Measurements from ENCODE around the gene IFI6.

DNA sequence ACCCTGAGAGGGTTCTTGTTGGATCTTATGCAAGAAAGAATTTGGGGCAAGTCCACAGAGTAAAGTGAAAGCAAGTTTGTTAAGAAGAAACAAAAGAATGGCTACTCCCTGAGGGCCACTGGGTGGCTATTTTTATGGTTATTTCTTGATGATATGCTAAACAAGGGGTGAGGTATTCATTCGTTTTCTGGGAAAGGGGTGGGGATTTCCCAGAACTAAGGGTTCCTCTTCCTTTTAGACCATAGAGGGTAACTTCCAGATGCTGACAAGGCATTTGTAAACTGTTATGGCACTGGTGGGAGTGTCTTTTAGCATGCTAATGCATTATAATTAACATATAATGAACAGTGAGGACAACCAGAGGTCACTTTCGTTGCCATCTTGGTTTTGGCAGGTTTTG is 18.2 kb upstream of the IFI6 start:
- TF ChIP-seq EP300 (IDR thresholded peaks at IDR 0.05; ENCODE audit: low read depth in 2 of 2, low read length in 2 of 2) (no peak), EP300 (CRISPR knock-in tag; IDR thresholded peaks at IDR 0.05; ENCODE audit: borderline replicate concordance) (no peak), HNRNPUL1 (IDR thresholded peaks at IDR 0.05; ENCODE audit: low read depth, low read length) (no peak), POLR2A (IDR thresholded peaks at IDR 0.05; ENCODE audit: insufficient read depth in 1 of 2, low read depth in 2 of 2, low read length in 2 of 2) (no peak)
- TF ChIP-seq, protein P1, sequence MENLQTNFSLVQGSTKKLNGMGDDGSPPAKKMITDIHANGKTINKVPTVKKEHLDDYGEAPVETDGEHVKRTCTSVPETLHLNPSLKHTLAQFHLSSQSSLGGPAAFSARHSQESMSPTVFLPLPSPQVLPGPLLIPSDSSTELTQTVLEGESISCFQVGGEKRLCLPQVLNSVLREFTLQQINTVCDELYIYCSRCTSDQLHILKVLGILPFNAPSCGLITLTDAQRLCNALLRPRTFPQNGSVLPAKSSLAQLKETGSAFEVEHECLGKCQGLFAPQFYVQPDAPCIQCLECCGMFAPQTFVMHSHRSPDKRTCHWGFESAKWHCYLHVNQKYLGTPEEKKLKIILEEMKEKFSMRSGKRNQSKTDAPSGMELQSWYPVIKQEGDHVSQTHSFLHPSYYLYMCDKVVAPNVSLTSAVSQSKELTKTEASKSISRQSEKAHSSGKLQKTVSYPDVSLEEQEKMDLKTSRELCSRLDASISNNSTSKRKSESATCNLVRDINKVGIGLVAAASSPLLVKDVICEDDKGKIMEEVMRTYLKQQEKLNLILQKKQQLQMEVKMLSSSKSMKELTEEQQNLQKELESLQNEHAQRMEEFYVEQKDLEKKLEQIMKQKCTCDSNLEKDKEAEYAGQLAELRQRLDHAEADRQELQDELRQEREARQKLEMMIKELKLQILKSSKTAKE (CRISPR knock-in tag; IDR thresholded peaks at IDR 0.05; ENCODE audit: borderline replicate concordance): no peak
